GM21825 (cell line): ENCODE measurements around the gene ARSG.

ENCODE experiments used
- ATAC-seq: cut with Tn5 transposase; IDR thresholded peaks from one replicate; pipeline ENCODE4 v1.9.1; 2021; ENCODE audit warnings: mild to moderate bottlenecking, moderate library complexity; ENCODE audit not compliant: unreplicated experiment

ARSG gene

GRCh38 chr17:68423251-68423650 lies 132.0 kb downstream of the ARSG start:
- no peak for ATAC-seq

DNA sequence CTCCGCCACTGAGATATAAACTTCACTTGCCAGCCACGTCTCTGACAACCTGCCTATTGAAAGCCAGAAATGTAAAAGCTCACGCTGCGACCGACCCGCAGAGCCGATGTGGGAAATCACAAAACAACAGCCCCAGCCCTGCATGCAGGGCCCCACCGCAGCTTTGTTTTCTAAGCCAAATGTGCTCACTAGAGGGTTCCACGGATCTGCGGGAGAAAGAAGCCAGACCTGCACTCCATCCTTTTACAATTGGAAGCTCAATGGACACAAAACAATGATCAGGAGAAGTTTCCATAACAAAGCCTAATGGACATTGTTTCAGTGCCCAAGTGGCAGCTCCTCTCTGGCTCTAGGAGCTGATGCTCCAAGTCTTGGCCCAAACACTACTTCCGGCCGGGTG lies 132.9 kb downstream of the ARSG start:
- ATAC-seq, result no peak

- no peak for ATAC-seq
These were observed 133.6 kb downstream of the ARSG start for GRCh38 chr17:68424861-68425260.

GRCh38 chr17:68425979-68426378 lies 134.7 kb downstream of the ARSG start:
- ATAC-seq, result no peak

DNA sequence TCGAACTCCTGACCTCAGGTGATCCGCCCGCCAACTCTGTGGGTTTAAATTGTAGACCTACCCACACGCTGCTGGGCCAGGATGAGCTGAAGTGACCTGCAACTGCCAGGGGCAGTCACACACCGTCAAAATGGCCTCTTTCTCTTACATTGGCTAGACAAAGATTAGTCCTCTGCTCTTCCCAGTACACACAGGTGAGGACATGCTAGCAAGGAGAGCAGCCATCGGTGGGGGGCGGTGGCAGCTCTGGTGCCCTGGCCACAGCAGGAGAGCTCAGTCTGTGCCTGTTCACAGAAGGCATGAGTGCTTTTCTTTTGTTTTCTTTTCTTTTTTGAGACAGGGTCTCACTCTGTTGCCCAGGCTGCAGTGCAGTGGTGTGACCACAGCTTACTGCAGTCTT lies 136.3 kb downstream of the ARSG start:
- no peak for ATAC-seq

GRCh38 chr17:68428498-68429172 lies 137.3 kb downstream of the ARSG start:
- no peak for ATAC-seq

- no peak for ATAC-seq
These were observed 138.6 kb downstream of the ARSG start for GRCh38 chr17:68429881-68430280.

- ATAC-seq, result no peak
These were observed 139.8 kb downstream of the ARSG start for GRCh38 chr17:68431045-68431608.

DNA sequence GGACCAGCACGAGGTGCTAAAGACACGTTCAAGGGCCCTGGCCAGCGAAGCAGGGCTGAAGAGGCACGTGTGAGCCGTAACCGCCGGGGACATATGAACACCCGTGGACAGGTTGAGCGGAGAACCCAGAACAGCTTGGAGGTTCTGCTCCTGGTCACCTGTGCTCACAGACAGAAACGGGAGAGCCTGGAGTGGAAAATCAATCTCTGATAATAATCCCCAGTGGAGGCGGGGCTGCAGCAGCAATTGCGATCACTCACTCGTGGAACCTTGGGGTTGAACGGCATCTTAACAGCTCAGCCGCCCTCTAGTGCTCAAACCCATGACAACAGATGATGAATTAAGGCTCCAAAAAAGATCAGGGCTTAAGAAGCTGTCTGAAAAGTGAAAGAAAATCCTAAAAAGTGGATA lies 140.4 kb downstream of the ARSG start:
- no peak for ATAC-seq

DNA sequence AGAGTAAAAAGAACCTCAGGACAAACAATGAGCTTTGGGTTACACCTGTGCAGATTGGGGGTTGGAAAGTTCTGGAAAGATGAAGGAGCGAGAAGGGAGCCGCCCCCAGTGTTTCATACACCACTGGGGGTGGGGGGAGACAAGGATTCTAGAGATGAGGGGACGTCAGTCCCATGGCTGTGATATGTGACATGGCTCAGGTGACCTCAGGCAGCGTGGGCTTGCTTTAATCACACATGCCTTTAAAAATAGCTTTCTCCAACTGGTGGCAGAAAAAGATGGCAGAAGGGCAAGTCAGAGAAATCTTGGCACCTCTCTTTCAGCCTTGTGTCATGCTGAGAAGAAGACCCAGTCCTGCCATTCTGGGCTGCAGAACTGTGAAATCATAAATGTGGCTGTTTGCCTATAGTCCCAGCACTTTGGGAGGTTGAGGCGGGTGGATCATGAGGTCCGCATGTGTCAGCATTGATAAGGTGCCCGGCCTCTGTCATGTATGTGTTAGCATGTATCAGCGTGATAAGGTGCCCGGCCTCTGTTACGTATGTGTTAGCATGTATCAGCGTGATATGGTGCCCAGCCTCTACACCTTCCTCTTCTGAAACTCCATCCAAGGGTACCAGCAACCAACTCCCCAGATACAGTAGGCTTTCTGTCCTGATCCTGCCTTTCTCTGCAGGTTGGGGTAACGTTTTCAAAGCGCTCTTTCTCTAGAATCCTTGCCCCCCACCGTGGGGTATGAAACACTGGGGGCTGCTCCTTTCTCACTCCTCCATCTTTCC lies 141.0 kb downstream of the ARSG start:
- no peak for ATAC-seq

DNA sequence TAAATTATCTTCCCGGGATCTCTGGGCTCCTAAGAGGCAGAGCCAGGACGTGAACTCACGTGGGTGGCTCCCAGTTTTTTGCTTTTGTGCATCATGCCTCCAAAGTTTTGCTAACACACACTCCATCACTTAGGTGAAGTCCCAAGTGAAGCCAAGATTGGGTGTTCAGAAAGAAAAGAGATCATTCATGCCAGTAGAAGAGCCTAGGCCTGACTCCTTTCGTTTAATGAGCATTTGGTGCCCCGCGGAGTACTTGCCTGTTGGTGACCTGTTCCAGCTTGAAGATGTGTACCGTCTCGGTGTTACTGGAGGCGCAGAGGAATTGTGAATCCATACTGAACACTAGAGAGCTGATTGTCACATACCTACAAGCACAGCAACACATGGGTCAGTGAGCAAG lies 141.9 kb downstream of the ARSG start:
- no peak for ATAC-seq

DNA sequence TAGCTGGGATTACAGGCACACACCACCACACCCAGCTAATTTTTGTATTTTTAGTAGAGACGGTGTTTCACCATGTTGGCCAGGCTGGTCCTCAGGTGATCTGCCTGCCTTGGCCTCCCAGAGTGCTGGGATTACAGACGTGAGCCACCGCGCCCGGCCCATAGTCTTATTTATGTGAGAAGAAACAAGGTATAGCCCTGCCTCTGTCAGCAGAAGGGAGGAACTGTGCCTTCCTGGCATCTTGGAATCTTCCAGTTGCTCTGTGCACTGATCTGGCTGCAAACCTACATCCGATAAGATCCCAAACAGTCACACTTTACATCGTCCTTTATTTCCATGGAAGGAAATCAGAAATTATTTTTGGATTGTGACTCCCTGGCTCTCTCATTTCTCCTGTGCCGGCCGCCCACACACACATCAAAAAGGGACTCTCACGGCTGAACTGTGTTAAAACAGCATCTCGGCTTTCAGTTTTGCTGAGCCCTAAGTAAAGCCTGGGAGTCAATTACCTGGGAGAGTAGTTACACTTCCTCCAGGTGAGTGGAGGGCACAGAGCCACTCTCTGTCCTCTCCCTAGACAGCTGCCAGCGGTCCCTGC lies 142.7 kb downstream of the ARSG start:
- ATAC-seq, result no peak

DNA sequence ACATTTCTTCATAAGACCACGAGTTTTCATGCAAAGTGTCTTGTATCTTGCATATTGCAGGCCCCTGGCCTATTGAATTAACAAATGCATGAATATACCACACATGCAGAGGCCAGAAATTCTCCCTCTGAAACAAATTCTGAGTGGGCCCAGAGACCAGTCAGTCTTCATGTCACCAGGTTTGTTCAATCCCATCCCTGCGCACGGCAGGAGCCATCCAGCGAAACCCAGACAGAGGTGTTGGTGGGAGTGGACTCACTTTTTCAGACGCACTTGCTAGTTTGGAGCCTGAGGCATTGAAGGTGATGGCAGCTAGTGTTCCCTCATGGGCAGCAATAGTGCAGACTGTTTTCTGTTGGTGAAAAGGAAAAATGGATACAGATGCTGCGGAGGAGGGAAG lies 144.1 kb downstream of the ARSG start:
- ATAC-seq, result no peak

DNA sequence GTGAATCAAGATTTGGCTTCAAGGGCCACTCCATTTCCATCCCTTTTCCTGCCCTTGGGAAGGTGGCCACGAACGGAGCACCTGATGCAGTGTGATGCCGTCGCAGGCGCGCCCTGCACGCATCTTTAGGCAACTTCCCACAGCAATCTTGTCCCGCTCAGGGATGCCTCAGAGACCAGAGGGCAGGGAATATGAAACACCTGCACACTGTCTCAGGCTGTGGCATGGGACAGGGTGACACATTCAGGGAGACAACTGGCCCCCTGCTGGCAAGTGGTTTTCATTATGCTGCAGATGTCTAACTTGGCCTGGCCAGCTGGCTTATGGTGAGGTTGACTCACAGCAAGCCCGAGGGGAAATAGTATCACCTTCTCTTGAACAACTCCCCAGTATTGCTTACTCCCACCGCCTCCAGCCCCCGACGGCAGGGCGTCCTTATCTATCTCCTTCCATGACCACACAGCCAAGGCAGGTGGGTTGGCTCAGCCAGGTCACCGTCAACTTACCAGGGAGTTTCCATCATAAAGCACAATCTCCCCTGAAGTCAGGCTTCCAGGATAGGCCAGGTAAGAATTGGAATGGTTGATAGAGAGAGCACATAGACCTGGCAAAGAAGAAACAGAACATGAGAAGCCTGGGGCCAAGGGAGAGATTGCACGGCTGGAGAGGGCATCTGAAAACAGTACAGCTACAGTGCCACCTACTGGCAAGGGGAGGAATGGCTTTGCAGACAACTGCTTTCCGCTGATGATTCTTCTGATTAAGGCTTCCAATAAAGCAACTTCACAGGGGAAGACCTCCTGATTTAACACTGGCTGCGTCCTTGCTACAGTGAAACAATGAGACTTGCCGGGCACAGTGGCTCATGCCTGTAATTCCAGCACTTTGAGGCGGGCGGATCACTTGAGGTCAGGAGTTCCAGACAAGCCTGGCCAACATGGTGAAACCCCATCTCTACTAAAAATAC lies 144.9 kb downstream of the ARSG start:
- peak; percentile 45 for ATAC-seq

DNA sequence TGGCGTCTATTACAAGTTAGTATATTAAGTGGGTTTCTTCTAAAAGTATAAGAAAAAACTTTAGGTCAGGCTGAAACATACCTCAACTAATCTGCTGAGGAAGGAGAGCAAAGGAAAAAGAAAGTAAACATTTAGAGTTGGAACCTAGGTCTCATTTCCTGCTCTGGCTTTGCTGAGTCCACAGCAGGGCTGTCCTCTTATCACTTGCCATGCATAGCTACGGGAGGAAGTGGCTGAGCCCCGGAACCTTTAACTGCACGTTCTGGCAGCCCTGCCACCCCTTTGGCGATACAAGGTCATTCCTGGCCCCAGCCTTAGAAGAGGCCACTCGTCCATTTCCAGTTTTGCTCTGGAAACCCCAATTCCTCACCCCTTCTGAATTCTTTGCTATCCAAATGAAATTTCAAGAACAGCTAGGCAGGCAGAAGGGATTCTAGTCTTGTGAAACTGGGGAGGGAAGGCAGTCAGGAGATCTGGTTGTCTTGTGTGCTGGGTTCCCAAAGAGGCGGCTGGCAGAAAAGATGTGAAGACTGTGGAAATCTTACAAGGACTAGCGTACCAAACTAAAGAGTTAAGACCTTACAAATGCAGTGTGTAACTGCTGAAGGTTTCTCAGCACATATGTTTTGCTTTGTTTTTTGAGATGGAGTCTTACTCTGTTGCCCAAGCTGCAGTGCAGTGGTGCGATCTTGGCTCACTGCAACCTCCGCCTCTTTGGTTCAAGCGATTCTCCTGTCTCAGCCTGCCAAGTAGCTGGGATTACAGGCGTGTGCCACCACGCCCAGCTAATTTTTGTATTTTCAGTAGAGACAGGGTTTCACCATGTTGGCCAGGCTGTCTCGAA lies 146.9 kb downstream of the ARSG start:
- ATAC-seq, result peak; percentile 74

- no peak for ATAC-seq
These were observed 148.5 kb downstream of the ARSG start for GRCh38 chr17:68439656-68440290.

DNA sequence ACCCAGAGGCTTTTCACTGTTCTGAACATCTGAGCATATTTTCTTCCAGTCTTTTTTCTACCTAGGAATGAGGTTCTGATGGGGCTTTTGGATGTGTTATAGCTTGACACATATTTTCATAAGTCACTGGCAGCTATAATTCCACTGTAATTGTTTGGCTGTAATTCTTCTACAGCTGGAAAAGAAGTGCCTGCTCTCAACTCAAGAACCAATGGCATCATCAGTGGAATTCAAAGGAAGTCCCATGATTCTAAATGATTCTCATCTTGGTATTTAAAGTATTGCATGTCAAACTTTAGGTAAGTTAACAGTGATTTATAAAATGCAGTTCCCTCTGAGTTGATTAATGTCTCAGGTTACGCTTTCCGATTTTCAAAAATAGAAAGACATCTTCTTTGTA lies 149.2 kb downstream of the ARSG start:
- ATAC-seq, result no peak

DNA sequence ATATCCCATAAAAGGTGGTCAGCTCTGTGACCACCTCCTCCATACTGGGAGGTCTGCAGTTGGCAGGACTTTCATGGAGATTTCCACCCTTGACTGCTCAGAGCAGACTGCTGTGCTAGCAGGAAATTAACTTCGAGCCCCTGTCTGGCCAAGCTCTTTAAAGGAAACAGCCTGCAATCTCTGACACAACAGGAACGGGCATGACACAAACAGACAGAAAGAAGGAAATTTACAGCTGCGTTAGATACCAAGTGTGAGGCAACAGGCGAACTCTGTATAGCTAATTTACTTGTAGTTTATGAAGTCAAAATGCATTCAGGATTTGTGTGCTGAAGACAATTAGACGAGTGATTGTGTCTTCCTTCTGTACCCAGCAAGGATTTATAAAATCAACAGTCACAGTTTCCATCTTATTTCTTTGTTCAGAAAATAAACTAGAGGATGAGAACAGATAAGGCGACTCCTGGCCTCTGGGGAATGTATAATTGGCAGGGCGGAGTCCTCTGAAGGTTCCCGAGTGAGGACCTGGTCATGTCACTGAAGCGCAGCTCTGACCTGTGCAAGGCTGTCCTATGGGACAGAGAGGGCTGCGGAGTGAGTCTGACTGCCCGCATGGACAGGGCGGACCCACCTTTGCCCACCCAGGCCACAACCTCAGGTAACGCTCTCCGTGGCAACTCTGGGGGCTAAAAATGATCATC lies 149.9 kb downstream of the ARSG start:
- no peak for ATAC-seq

GRCh38 chr17:68443972-68444464 lies 152.7 kb downstream of the ARSG start:
- no peak for ATAC-seq
